ENCODE data around the gene EWSR1. TPM values are rescaled to one million over a fixed set of nuclear protein-coding genes. Genes with fewer than 3 reads are reported as not detected.
A peak's percentile ranks its signal among the peaks of the same experiment; 100 is the strongest.

The EWSR1 gene
- total RNA-seq, 1 donor from 2014 or later: 159 TPM

DNA sequence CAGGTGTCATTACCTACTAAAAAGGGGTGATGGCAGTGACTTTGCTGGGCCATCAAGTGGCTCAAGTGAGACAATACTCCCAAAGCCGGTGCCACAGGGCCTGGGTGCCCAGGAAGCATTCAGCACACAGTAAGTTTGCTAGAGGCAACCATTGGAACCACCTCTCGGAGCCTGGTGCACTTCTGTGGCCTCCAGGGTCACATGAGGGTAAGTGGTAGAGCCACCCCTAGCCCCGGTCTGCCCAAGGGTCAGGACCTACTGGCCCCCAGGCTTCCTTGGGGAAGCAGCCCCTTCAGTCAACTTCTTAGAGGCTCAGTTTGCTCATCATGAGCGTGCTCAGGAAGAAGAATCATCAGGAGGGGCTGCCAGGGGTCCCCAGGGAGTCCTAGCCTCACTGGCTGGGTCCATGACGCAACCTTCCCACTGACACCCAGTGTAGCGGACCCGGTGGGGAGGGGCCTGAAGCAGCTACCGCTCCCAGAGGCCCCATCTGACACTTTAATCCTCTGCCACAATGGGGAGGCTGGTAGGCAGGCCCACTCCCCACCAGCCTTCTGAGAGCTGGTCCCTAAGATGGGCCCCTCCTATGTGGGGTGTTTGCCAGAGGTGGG, 64.9 kb downstream of the EWSR1 start:
- Histone ChIP-seq H3K4me3 (no peak overlapping the region), H3K27me3 (ENCODE audit: low read depth) (no peaks in the 10 kb centered on the region), H3K27ac (no peak overlapping the region), H3K4me1 (no peaks in the 10 kb centered on the region), H3K9me3 (no peaks in the 10 kb centered on the region), H3K36me3 (peaks cover 100% of the 10 kb centered on the region)
- DNase-seq: no peak
- intact Hi-C loops (cut with DNase I): no loop called here
- TF ChIP-seq, protein P1, sequence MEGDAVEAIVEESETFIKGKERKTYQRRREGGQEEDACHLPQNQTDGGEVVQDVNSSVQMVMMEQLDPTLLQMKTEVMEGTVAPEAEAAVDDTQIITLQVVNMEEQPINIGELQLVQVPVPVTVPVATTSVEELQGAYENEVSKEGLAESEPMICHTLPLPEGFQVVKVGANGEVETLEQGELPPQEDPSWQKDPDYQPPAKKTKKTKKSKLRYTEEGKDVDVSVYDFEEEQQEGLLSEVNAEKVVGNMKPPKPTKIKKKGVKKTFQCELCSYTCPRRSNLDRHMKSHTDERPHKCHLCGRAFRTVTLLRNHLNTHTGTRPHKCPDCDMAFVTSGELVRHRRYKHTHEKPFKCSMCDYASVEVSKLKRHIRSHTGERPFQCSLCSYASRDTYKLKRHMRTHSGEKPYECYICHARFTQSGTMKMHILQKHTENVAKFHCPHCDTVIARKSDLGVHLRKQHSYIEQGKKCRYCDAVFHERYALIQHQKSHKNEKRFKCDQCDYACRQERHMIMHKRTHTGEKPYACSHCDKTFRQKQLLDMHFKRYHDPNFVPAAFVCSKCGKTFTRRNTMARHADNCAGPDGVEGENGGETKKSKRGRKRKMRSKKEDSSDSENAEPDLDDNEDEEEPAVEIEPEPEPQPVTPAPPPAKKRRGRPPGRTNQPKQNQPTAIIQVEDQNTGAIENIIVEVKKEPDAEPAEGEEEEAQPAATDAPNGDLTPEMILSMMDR (IDR thresholded peaks at IDR 0.05): no peak
- no peak for ATAC-seq

DNA sequence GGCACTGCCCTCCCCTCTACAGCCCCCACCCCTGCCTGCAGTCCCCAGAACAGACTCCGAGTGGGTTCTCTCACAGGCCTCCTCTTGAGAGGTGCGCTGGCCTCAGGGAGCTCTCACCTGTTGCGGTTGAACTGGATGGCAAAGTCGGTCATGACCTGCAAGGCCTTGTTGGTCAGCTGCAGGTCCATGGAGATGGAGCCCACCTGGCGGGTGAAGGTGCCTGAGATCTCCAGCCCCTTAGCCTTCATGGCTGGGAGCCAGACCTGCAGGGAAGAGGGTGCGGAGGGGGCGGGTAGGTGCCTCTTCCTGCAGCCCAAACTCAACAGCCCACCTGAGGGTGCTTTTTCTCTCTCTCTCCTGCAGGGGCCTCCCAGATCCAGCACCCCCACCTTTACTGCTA, 66.1 kb downstream of the EWSR1 start:
- Histone ChIP-seq H3K27me3 (ENCODE audit: low read depth) (no peaks in the 10 kb centered on the region), H3K36me3 (peaks cover 100% of the 10 kb centered on the region), H3K9me3 (no peaks in the 10 kb centered on the region), H3K27ac (no peak overlapping the region), H3K4me3 (no peak overlapping the region), H3K4me1 (no peaks in the 10 kb centered on the region)
- ATAC-seq (no peak), DNase-seq (no peak)
- intact Hi-C loops (cut with DNase I): no loop called here
- TF ChIP-seq, protein P1 (IDR thresholded peaks at IDR 0.05): no peak

- DNase-seq (no peak), ATAC-seq (no peak)
- Histone ChIP-seq H3K4me1 (no peaks in the 10 kb centered on the region), H3K27ac (no peak overlapping the region), H3K9me3 (no peaks in the 10 kb centered on the region), H3K27me3 (ENCODE audit: low read depth) (no peaks in the 10 kb centered on the region), H3K36me3 (peaks cover 100% of the 10 kb centered on the region), H3K4me3 (no peak overlapping the region)
- TF ChIP-seq, protein P1 (IDR thresholded peaks at IDR 0.05): no peak
- intact Hi-C loops (cut with DNase I): no loop called here
These were observed 66.8 kb downstream of the EWSR1 start for GRCh38 chr22:29334696-29335344.

DNA sequence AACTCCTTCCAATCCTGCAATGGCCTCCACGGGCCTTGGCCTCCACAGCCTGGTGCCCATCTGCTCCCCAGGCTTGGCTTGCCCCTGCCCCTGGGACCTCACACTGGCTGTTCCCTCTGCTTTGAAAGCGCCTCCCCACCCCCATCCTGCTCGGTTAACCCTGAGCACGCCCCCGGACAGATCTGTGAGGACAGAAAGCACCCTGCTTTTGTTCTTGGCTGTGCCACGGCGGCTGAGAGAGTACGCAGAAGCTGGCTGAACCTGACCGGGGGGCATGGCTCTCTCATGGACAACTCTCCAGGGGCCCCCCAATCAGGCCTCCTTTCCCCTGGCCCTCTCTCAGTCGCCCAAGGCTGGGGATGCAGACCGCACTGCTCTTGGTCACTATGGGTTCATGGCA, 67.6 kb downstream of the EWSR1 start:
- DNase-seq (no peak), ATAC-seq (no peak)
- Histone ChIP-seq H3K36me3 (peaks cover 100% of the 10 kb centered on the region), H3K9me3 (no peaks in the 10 kb centered on the region), H3K4me1 (no peaks in the 10 kb centered on the region), H3K27ac (no peak overlapping the region), H3K4me3 (no peak overlapping the region), H3K27me3 (ENCODE audit: low read depth) (no peaks in the 10 kb centered on the region)
- intact Hi-C loops (cut with DNase I): no loop called here
- TF ChIP-seq, protein P1 (IDR thresholded peaks at IDR 0.05): no peak

GRCh38 chr22:29336751-29337490, 68.9 kb downstream of the EWSR1 start:
- H3K4me3 ChIP-seq: no peak overlapping the region

More at GRCh38 chr22:29336751-29337490, 68.9 kb downstream of the EWSR1 start:
- intact Hi-C loops (cut with DNase I): no loop called here
- Histone ChIP-seq H3K9me3 (no peaks in the 10 kb centered on the region), H3K36me3 (peaks cover 100% of the 10 kb centered on the region), H3K27me3 (ENCODE audit: low read depth) (no peaks in the 10 kb centered on the region), H3K4me1 (no peaks in the 10 kb centered on the region), H3K27ac (no peak overlapping the region)
- TF ChIP-seq, protein P1 (IDR thresholded peaks at IDR 0.05): no peak
- ATAC-seq (peak; percentile 29 to 38), DNase-seq (no peak)
